B cell (primary cell): ENCODE results near the gene SPATA3. TPM values are rescaled to one million over a fixed set of nuclear protein-coding genes. Genes with fewer than 3 reads are reported as not detected.

ENCODE experiments used
- ATAC-seq: fragments of 200-7000 bp; cut with Tn5 transposase; one replicate; pipeline ENCODE4 v1.10.0; 2021; ENCODE audit warnings: low read depth, mild to moderate bottlenecking, moderate number of reproducible peaks, moderate library complexity
- CTCF ChIA-PET: fragments of 350-600 bp; sonication (Branson Sonifier 250); formaldehyde crosslinking; loops from one replicate; lab custom pipeline; 2021; ENCODE audit warnings: antibody characterized with exemption, inconsistent platforms; lab: Charles Lee
- POLR2A ChIA-PET: fragments of 350-600 bp; sonication (Branson Sonifier 250); formaldehyde crosslinking; loops from one replicate; lab custom pipeline; 2021; ENCODE audit warnings: antibody characterized with exemption; lab: Charles Lee
- DNase-seq: peaks from one replicate; pipeline ENCODE4 v3.0.0; 2013
- H2AFZ ChIP-seq: 2 replicates; pipeline ENCODE4 v1.6.1; 2012; ENCODE audit warnings: mild to moderate bottlenecking, low read depth, low read length; ENCODE audit not compliant: insufficient read depth, poor library complexity, severe bottlenecking
- H3K27ac ChIP-seq, 2 donors: 1 replicate in 1 of 2; 2 replicates in 1 of 2; pipeline ENCODE4 v1.5.1; 2012 to 2013; ENCODE audit warnings: low read length in 2 of 2, mild to moderate bottlenecking in 2 of 2, moderate library complexity in 1 of 2
- H3K27me3 ChIP-seq, 4 experiments: fragments of 200-600 bp in 1 of 4; sonication (generic) in 1 of 4; replicated peaks in 1 of 4; 1 replicate in 2 of 4; 2 replicates in 2 of 4; pipeline versions ENCODE4 v1.6.1 to v1.7.0; 2013 to 2016; ENCODE audit warnings: low read length in 3 of 4, mild to moderate bottlenecking in 2 of 4, mixed read lengths in 1 of 4, moderate library complexity in 1 of 4; ENCODE audit not compliant: insufficient read depth in 4 of 4, control insufficient read depth in 3 of 4; ENCODE audit errors: control extremely low read depth in 1 of 4
- H3K36me3 ChIP-seq, 2 experiments: replicated peaks in 1 of 2; 1 replicate in 1 of 2; 2 replicates in 1 of 2; pipeline versions ENCODE4 v1.6.1 to v1.7.1; 2013; ENCODE audit warnings: low read length in 1 of 2; ENCODE audit not compliant: insufficient read depth in 2 of 2, control insufficient read depth in 1 of 2; ENCODE audit errors: control extremely low read depth in 1 of 2, extremely low read depth in 1 of 2
- H3K4me1 ChIP-seq, 2 donors: fragments of 200-600 bp in 1 of 2; sonication (generic) in 1 of 2; 1 replicate in 1 of 2; 2 replicates in 1 of 2; pipeline versions ENCODE4 v1.5.1 to v1.6.1; 2013 to 2017; ENCODE audit warnings: low read length in 2 of 2; ENCODE audit not compliant: control insufficient read depth in 2 of 2, insufficient read depth in 2 of 2
- H3K4me2 ChIP-seq: replicated peaks from 2 replicates; pipeline ENCODE3; 2012; ENCODE audit warnings: mild to moderate bottlenecking, low read depth, low read length; ENCODE audit not compliant: poor library complexity, severe bottlenecking
- H3K4me3 ChIP-seq, 5 experiments: fragments of 200-600 bp in 1 of 5; sonication (generic) in 1 of 5; 1 replicate in 3 of 5; 2 replicates in 2 of 5; pipeline versions ENCODE4 v1.5.1 to v1.7.0; 2011 to 2016; ENCODE audit warnings: low read length in 4 of 5, mild to moderate bottlenecking in 4 of 5, low read depth in 2 of 5, control low read depth in 1 of 5, moderate library complexity in 1 of 5; ENCODE audit not compliant: insufficient read depth in 1 of 5; ENCODE audit errors: control extremely low read depth in 1 of 5, extremely low read depth in 1 of 5
- H3K79me2 ChIP-seq: fragments of 200-600 bp; sonication (generic); one replicate; pipeline ENCODE4 v1.6.0; 2016; ENCODE audit warnings: low read length; ENCODE audit not compliant: control insufficient read depth, insufficient read depth
- H3K9ac ChIP-seq: fragments of 200-600 bp; sonication (generic); 2 replicates; pipeline ENCODE4 v1.6.1; 2017; ENCODE audit warnings: mild to moderate bottlenecking, low read length, moderate library complexity
- H3K9me3 ChIP-seq, 3 donors: one replicate each; pipeline versions ENCODE4 v1.6.1 to v1.7.1; 2013; ENCODE audit warnings: low read length in 2 of 3; ENCODE audit not compliant: control insufficient read depth in 2 of 3, insufficient read depth in 1 of 3; ENCODE audit errors: control extremely low read depth in 1 of 3
- H4K20me1 ChIP-seq: 2 replicates; pipeline ENCODE4 v1.6.0; 2012; ENCODE audit warnings: mild to moderate bottlenecking, low read length; ENCODE audit not compliant: insufficient read depth, control insufficient read depth, poor library complexity, severe bottlenecking
- H3K27ac Mint-ChIP-seq: one replicate; pipeline ENCODE4 v1.8.0; 2021; ENCODE audit warnings: mixed read lengths
- H3K27me3 Mint-ChIP-seq: one replicate; pipeline ENCODE4 v1.8.0; 2021; ENCODE audit warnings: mixed read lengths
- H3K4me1 Mint-ChIP-seq: one replicate; pipeline ENCODE4 v1.8.0; 2021; ENCODE audit warnings: mixed read lengths
- H3K4me3 Mint-ChIP-seq: one replicate; pipeline ENCODE4 v1.8.0; 2021; ENCODE audit warnings: mixed read lengths
- H3K9me3 Mint-ChIP-seq: one replicate; pipeline ENCODE4 v1.8.0; 2022; ENCODE audit warnings: mixed read lengths; ENCODE audit not compliant: insufficient read depth
- CTCF ChIP-seq: fragments of 200-600 bp; IDR thresholded peaks from one replicate; pipeline ENCODE4 v1.8.0; 2022; ENCODE audit warnings: antibody characterized with exemption, mild to moderate bottlenecking
- EZH2 ChIP-seq: IDR thresholded peaks from 2 replicates; pipeline ENCODE4 v1.6.1; 2012; ENCODE audit warnings: borderline replicate concordance, low read depth, mild to moderate bottlenecking, moderate library complexity, low read length; ENCODE audit not compliant: insufficient read depth, poor library complexity, severe bottlenecking
- WGBS: methylation state at CpG from one replicate; pipeline ENCODE4 v1.1.5; 2013; ENCODE audit warnings: missing lambda C conversion rate; ENCODE audit not compliant: insufficient coverage; 5-methylcytosine and 5-hydroxymethylcytosine counted together
- intact Hi-C: fragments of 100-400 bp; cut with micrococcal nuclease; formaldehyde crosslinking; loops from one replicate; pipeline ENCODE4 v1.10.0; 2022
- polyA plus RNA-seq: library from polyadenylated mRNA; depleted of rRNA; stranded (reverse); fragments of >200 nt; gene quantifications from 2 replicates; pipeline ENCODE4 v1.2.3, GENCODE V29; 2012
- total RNA-seq, 2 donors: library from RNA; stranded (reverse); fragments of 120-200 nt in 1 of 2; gene quantifications; 1 replicate in 1 of 2; 2 replicates in 1 of 2; pipeline versions ENCODE4 v1.2.3 to v1.2.4, GENCODE V29; 2013 to 2022

The SPATA3 gene
- total and polyA plus RNA-seq, 2 donors (not counting 1 experiment from before 2014, with no cell fraction given): not detected

GRCh38 chr2:231000211-231000904 is 4.4 kb downstream of the SPATA3 start:
- H2AFZ ChIP-seq: no peak overlapping the region
- H3K9me3 ChIP-seq: peaks cover 0 to 23% (median 0%) of the 10 kb centered on the region in 3 donors
- Mint-ChIP-seq H3K27me3 (peaks cover 65% of the 10 kb centered on the region), H3K27ac (no peak overlapping the region), H3K4me3 (no peak overlapping the region), H3K4me1 (no peaks in the 10 kb centered on the region), H3K9me3 (peaks cover 4% of the 10 kb centered on the region)
- no peaks in the 10 kb centered on the region for H3K36me3 ChIP-seq
- no peaks in the 10 kb centered on the region for H4K20me1 ChIP-seq
- H3K4me1 ChIP-seq: no peaks in the 10 kb centered on the region
- intact Hi-C loops: no loop called here
- ChIA-PET POLR2A (no interaction called here), CTCF (no interaction called here)
- no peak overlapping the region for H3K4me3 ChIP-seq
- H3K27ac ChIP-seq: no peak overlapping the region
- no peaks in the 10 kb centered on the region for H3K79me2 ChIP-seq
- no peak for DNase-seq
- ATAC-seq: no peak
- no peak overlapping the region for H3K9ac ChIP-seq
- H3K27me3 ChIP-seq: peaks cover 0 to 47% (median 13%) of the 10 kb centered on the region in 4 experiments
- TF ChIP-seq CTCF: no peak
- TF ChIP-seq EZH2: no peak
- H3K4me2 ChIP-seq: no peak overlapping the region
- WGBS: 42% methylated on average over 24 of the region's 24 CpGs

- Mint-ChIP-seq H3K4me1 (no peaks in the 10 kb centered on the region), H3K9me3 (peaks cover 6% of the 10 kb centered on the region), H3K4me3 (no peak overlapping the region), H3K27ac (no peak overlapping the region), H3K27me3 (peaks cover 61% of the 10 kb centered on the region)
- Histone ChIP-seq H3K4me1 (no peaks in the 10 kb centered on the region), H3K79me2 (no peaks in the 10 kb centered on the region), H3K9ac (no peak overlapping the region), H3K4me3 (no peak overlapping the region), H2AFZ (no peak overlapping the region), H3K9me3 (peaks cover 0 to 23% (median 0%) of the 10 kb centered on the region in 3 donors), H3K4me2 (no peak overlapping the region), H4K20me1 (no peaks in the 10 kb centered on the region), H3K27ac (no peak overlapping the region), H3K27me3 (peaks cover 0 to 47% (median 13%) of the 10 kb centered on the region in 4 experiments), H3K36me3 (no peaks in the 10 kb centered on the region)
- 85% methylated on average over 6 of the region's 7 CpGs for WGBS
- no peak for ATAC-seq
- intact Hi-C loops: no loop called here
- TF ChIP-seq EZH2 (no peak), CTCF (no peak)
- ChIA-PET POLR2A (no interaction called here), CTCF (no interaction called here)
- DNase-seq: no peak
These were observed 5.1 kb downstream of the SPATA3 start for GRCh38 chr2:231001036-231001435.
